ENCODE data around the gene TLL1. TPM values are rescaled to one million over a fixed set of nuclear protein-coding genes. Genes with fewer than 3 reads are reported as not detected.
A peak's percentile ranks its signal among the peaks of the same experiment; 100 is the strongest.

The TLL1 gene
- total and polyA plus RNA-seq, 4 donors: 1.2 to 6.9 (median 3.2) TPM

DNA sequence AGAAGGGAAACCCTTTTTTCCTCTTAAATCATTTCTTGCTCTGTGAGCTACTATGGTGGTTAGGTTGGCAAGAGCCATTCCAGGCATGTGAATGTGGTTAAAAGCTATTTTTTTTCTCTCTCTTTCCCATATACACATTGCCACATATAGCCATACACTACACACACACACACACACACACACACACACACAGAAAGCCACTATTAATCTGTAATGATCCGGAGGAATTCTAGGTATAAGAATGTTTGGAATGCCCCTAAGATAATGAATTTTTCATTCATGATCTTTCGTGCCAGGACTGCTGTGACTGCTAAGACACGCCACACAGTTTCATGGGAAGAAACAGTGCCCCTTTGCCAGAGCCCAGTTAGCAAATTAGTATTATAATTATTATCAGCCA, 21.8 kb upstream of the TLL1 start:
- no peaks in the 10 kb centered on the region for H3K36me3 ChIP-seq (ENCODE audit: control insufficient read depth, insufficient read depth, low read length)
- no peaks in the 10 kb centered on the region for H3K4me1 ChIP-seq (ENCODE audit: control insufficient read depth, insufficient read depth, low read length)
- WGBS (ENCODE audit: insufficient coverage): no CpG with 5 or more reads among the region's 3 CpGs
- no peak for DNase-seq (ENCODE audit: low read depth in 4 of 6, low spot score in 6 of 6)
- no peaks in the 10 kb centered on the region for H3K9me3 ChIP-seq (ENCODE audit: control insufficient read depth, insufficient read depth, low read length)
- no peak overlapping the region for H3K4me3 ChIP-seq (ENCODE audit: low read depth, low read length)
- H3K27me3 ChIP-seq (ENCODE audit: control insufficient read depth, insufficient read depth, low read length): no peaks in the 10 kb centered on the region
- H3K27ac ChIP-seq (ENCODE audit: low read depth, low read length): no peak overlapping the region

DNA sequence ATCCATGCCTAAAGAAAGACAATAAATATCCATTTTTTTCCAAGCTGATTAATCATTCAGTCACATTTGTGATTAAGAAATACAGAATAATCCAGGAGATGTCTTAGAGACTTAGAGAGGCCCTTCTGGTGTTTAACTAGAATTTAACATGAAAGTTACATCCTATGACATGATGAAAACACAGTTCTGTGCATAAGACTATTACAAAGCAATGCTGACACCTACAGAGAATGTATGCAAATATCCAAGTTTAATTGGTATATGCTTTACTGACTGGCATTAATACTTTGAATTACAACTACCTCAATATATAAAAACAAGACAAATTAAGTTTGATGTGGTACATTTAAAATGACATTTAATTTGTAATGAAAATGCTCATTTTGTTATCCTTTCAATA, 17.8 kb upstream of the TLL1 start:
- no peaks in the 10 kb centered on the region for H3K9me3 ChIP-seq (ENCODE audit: control insufficient read depth, insufficient read depth, low read length)
- H3K4me3 ChIP-seq (ENCODE audit: low read depth, low read length): no peak overlapping the region
- H3K36me3 ChIP-seq (ENCODE audit: control insufficient read depth, insufficient read depth, low read length): no peaks in the 10 kb centered on the region
- no peaks in the 10 kb centered on the region for H3K27me3 ChIP-seq (ENCODE audit: control insufficient read depth, insufficient read depth, low read length)
- peak in 1 of 6 donors; percentile 53 for DNase-seq (ENCODE audit: low read depth in 4 of 6, low spot score in 6 of 6)
- no peaks in the 10 kb centered on the region for H3K4me1 ChIP-seq (ENCODE audit: control insufficient read depth, insufficient read depth, low read length)
- no peak overlapping the region for H3K27ac ChIP-seq (ENCODE audit: low read depth, low read length)

DNA sequence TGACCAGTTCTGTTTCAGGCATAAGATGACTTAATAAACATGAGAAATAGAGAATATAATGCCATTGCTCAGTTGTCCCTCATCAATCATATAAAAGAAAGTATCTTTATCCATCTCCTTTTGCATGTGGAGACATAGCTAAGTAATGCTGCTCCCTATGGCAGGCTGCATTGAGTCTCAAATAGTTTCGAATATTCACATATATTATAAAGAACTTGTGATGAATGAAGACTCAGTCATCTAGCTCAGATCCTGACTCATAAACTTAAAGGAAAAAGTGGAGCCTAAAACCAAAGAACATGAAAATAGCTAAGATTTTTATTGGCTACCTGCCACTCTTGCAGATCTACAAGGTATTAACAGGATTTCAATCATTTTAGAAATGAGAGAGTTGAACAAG, 11.7 kb upstream of the TLL1 start:
- Histone ChIP-seq H3K36me3 (ENCODE audit: control insufficient read depth, insufficient read depth, low read length) (no peaks in the 10 kb centered on the region), H3K27ac (ENCODE audit: low read depth, low read length) (no peak overlapping the region), H3K27me3 (ENCODE audit: control insufficient read depth, insufficient read depth, low read length) (no peaks in the 10 kb centered on the region), H3K4me1 (ENCODE audit: control insufficient read depth, insufficient read depth, low read length) (no peaks in the 10 kb centered on the region), H3K4me3 (ENCODE audit: low read depth, low read length) (no peak overlapping the region), H3K9me3 (ENCODE audit: control insufficient read depth, insufficient read depth, low read length) (no peaks in the 10 kb centered on the region)
- WGBS (ENCODE audit: insufficient coverage): no CpG with 5 or more reads among the region's 1 CpG
- DNase-seq (ENCODE audit: low read depth in 4 of 6, low spot score in 6 of 6): no peak

DNA sequence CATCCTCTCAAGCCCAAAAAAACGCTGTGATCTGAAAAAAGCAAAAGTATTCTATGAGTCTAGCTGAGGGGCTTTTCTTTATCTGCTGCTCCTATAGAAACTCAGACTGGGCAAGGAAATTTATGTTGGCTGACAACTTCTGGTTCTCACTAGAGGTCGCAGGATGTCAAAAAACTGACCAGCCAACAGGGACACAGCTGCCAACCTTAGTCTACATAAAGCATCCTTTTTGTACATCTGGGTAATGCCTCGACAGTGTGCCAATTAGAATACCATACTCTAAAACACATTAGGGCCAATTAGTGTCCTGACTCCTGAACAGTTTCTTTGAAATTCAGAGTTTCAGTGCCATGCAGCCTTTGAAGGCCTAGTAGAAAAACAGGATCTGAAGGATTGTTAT, 8.8 kb upstream of the TLL1 start:
- Histone ChIP-seq H3K27me3 (ENCODE audit: control insufficient read depth, insufficient read depth, low read length) (no peaks in the 10 kb centered on the region), H3K9me3 (ENCODE audit: control insufficient read depth, insufficient read depth, low read length) (no peaks in the 10 kb centered on the region), H3K4me3 (ENCODE audit: low read depth, low read length) (no peak overlapping the region), H3K27ac (ENCODE audit: low read depth, low read length) (no peak overlapping the region), H3K4me1 (ENCODE audit: control insufficient read depth, insufficient read depth, low read length) (no peaks in the 10 kb centered on the region), H3K36me3 (ENCODE audit: control insufficient read depth, insufficient read depth, low read length) (no peaks in the 10 kb centered on the region)
- WGBS (ENCODE audit: insufficient coverage): 17% methylated on average over 1 of the region's 3 CpGs
- peak in 3 of 6 donors; percentile 20 to 60 (median 53) for DNase-seq (ENCODE audit: low read depth in 4 of 6, low spot score in 6 of 6)

DNA sequence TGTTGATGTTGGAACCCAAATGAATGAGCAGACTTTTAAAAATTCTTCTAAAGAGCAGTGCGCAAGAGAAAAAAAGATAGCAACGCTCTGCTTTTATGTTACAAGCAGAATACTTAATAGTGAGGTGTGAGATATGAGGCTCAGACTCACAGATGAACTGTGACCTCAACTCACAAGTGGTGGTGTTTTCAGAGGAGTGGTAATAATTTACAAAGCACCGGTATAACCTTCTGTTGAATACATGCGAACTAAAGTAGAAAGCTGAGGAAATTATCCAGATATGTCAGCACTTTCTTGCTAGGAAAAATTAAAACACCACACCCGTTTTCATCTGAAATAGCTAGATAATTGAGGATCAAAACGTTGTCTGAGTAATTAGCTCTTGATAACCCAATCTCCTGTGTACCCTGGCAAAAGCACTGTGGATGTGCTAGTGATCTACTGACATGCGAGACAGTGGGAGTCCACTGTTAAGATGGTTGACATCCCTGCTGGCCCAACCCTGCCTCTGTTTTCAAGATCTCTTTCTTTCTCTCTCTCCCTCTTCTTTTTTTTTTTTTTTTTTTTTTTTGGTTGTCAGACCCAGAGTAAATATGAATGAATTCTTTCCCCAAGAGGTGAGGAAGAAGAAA, 6.9 kb upstream of the TLL1 start:
- DNase-seq (ENCODE audit: low read depth in 4 of 6, low spot score in 6 of 6): no peak
- Histone ChIP-seq H3K27ac (ENCODE audit: low read depth, low read length) (no peak overlapping the region), H3K9me3 (ENCODE audit: control insufficient read depth, insufficient read depth, low read length) (no peaks in the 10 kb centered on the region), H3K4me1 (ENCODE audit: control insufficient read depth, insufficient read depth, low read length) (no peaks in the 10 kb centered on the region), H3K4me3 (ENCODE audit: low read depth, low read length) (no peak overlapping the region), H3K36me3 (ENCODE audit: control insufficient read depth, insufficient read depth, low read length) (no peaks in the 10 kb centered on the region), H3K27me3 (ENCODE audit: control insufficient read depth, insufficient read depth, low read length) (no peaks in the 10 kb centered on the region)
- 90% methylated on average over 2 of the region's 7 CpGs for WGBS (ENCODE audit: insufficient coverage)

DNA sequence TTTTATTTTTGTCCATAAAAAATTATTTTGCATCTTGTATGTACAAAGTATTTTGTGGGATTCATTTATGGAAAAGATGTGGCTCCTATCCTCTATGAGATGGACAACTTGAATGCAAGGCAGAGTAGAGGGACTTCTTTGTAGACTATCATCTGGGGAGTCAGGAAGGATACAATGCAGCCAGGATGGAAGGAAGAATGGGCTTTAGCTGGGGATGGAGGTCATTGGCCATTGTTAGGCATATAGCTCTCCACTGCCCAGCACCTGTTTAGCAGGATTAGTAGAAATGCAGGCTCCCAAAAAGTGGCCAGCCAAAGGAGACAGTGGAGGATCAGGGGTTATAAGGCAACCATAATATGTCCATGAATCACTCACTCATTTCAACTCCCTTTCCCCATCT, 5.1 kb upstream of the TLL1 start:
- Histone ChIP-seq H3K4me1 (ENCODE audit: control insufficient read depth, insufficient read depth, low read length) (peaks cover 5% of the 10 kb centered on the region), H3K4me3 (ENCODE audit: low read depth, low read length) (no peak overlapping the region)
- DNase-seq (ENCODE audit: low read depth in 4 of 6, low spot score in 6 of 6): no peak

DNA sequence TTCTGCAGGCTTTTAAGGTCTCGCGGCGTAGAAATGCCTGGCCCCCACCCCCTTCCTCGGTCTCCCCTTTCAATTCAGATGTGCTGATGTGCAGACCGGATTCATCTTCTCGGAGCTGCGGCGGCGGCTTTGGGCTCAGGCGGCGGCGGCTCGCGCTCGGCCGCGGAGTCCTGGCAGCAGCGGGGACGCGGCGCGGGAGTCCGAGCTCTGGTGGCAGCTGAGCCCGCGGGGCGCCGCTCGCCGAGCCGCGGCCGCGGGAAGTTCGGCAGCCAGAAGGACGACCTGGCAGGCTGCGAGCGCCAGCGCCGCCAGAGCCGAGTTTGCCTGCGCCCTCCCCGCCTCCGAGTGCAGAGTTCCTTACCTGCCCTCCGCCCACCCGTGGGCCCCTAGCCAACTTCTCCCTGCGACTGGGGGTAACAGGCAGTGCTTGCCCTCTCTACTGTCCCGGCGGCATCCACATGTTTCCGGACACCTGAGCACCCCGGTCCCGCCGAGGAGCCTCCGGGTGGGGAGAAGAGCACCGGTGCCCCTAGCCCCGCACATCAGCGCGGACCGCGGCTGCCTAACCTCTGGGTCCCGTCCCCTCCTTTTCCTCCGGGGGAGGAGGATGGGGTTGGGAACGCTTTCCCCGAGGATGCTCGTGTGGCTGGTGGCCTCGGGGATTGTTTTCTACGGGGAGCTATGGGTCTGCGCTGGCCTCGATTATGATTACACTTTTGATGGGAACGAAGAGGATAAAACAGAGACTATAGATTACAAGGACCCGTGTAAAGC, 448 bp downstream of the TLL1 start:
- peak in 4 of 6 donors; percentile 13 to 72 (median 52) for DNase-seq (ENCODE audit: low read depth in 4 of 6, low spot score in 6 of 6)
- H3K9me3 ChIP-seq (ENCODE audit: control insufficient read depth, insufficient read depth, low read length): no peaks in the 10 kb centered on the region
- no peaks in the 10 kb centered on the region for H3K36me3 ChIP-seq (ENCODE audit: control insufficient read depth, insufficient read depth, low read length)
- H3K4me3 ChIP-seq (ENCODE audit: low read depth, low read length): peak overlapping the region; percentile 64
- WGBS (ENCODE audit: insufficient coverage): under 1% methylated on average over 69 of the region's 70 CpGs
- H3K27ac ChIP-seq (ENCODE audit: low read depth, low read length): no peak overlapping the region
- peaks cover 32% of the 10 kb centered on the region for H3K27me3 ChIP-seq (ENCODE audit: control insufficient read depth, insufficient read depth, low read length)
- H3K4me1 ChIP-seq (ENCODE audit: control insufficient read depth, insufficient read depth, low read length): peaks cover 21% of the 10 kb centered on the region

More for the DNA sequence above, 5.1 kb upstream of the TLL1 start:
- H3K27ac ChIP-seq (ENCODE audit: low read depth, low read length): no peak overlapping the region
- no peaks in the 10 kb centered on the region for H3K36me3 ChIP-seq (ENCODE audit: control insufficient read depth, insufficient read depth, low read length)
- peaks cover 8% of the 10 kb centered on the region for H3K27me3 ChIP-seq (ENCODE audit: control insufficient read depth, insufficient read depth, low read length)
- no peaks in the 10 kb centered on the region for H3K9me3 ChIP-seq (ENCODE audit: control insufficient read depth, insufficient read depth, low read length)

DNA sequence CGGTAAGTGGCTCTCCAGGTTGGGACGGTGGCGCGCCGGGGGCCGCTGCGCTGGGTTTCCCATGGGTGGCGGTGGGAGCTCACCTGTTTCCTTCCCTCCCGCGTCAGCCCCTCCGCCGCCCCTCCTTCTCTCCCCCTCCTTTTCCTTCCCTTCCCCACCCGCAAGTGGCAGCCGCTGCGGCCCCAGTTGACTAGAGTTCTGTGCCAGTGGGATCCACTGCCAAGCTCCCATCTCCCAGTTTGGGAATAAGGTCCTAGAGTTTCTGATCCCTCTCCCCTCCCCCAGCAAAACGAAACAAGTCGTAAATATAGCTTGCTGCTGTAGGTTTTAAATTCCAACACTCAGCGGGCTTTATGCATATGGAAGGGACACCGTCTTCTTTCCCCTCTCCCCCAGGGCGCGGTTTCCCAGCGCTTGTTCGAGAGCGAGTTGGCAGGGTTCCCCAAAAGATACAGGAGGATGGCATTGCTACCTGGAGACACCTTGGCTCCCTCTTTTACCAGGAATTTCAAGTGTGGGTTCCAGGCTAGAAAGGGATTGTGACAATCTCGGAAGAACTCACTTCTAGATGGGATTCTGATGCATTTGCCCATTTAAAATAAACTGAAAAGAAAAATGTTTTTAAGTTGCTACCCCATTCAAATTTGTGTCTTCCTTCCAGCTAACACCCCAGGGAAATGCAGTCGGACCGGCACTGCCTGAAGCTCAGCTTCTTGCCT, 1.2 kb downstream of the TLL1 start:
- whole genome bisulfite sequencing (ENCODE audit: insufficient coverage): 2% methylated on average over 12 of the region's 27 CpGs
- Histone ChIP-seq H3K4me1 (ENCODE audit: control insufficient read depth, insufficient read depth, low read length) (peaks cover 21% of the 10 kb centered on the region), H3K36me3 (ENCODE audit: control insufficient read depth, insufficient read depth, low read length) (no peaks in the 10 kb centered on the region), H3K9me3 (ENCODE audit: control insufficient read depth, insufficient read depth, low read length) (no peaks in the 10 kb centered on the region), H3K27ac (ENCODE audit: low read depth, low read length) (no peak overlapping the region), H3K4me3 (ENCODE audit: low read depth, low read length) (peak overlapping the region; percentile 64), H3K27me3 (ENCODE audit: control insufficient read depth, insufficient read depth, low read length) (peaks cover 32% of the 10 kb centered on the region)
- peak in 3 of 6 donors; percentile 26 to 53 (median 43) for DNase-seq (ENCODE audit: low read depth in 4 of 6, low spot score in 6 of 6)

DNA sequence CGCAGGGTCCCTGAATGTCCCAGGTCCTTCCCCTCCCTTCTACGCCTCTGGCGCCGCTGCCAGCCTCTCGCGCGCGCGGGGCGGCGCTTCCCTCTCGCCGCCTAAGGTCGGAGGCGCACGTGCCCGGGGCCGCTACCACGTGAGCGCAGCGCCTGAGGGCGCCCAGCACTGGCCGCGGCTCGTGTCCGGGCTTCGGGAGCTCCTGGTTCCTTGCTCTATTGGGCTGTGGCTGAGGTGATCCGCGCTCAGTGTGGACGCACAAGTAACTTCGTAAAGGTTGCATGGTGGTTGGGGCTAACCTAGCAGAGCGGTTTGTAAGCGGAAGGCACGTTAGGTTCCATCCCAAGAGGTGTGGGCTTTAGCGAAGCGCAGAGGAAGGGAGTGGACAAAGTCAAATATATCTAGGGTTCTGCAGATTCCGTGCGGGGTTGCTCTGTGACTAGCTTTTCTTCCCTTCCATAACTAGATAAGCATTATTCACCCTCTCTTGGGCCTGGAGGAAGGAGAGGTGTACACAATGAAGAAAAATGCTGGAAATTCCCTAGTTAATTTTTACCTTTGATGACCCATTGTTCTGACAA, 1.8 kb downstream of the TLL1 start:
- H3K4me1 ChIP-seq (ENCODE audit: control insufficient read depth, insufficient read depth, low read length): peaks cover 21% of the 10 kb centered on the region
- no peak overlapping the region for H3K27ac ChIP-seq (ENCODE audit: low read depth, low read length)
- H3K4me3 ChIP-seq (ENCODE audit: low read depth, low read length): peak overlapping the region; percentile 64
- DNase-seq (ENCODE audit: low read depth in 4 of 6, low spot score in 6 of 6): peak in 3 of 6 donors; percentile 17 to 56 (median 17)
- under 1% methylated on average over 30 of the region's 38 CpGs for WGBS (ENCODE audit: insufficient coverage)
- peaks cover 32% of the 10 kb centered on the region for H3K27me3 ChIP-seq (ENCODE audit: control insufficient read depth, insufficient read depth, low read length)
- no peaks in the 10 kb centered on the region for H3K36me3 ChIP-seq (ENCODE audit: control insufficient read depth, insufficient read depth, low read length)
- H3K9me3 ChIP-seq (ENCODE audit: control insufficient read depth, insufficient read depth, low read length): no peaks in the 10 kb centered on the region
